H9 (cell line): ENCODE measurements around the gene ARHGAP15. TPM values are rescaled to one million over a fixed set of nuclear protein-coding genes. Genes with fewer than 3 reads are reported as not detected.

Source experiments
- DNase-seq: peaks from one replicate; pipeline ENCODE4 v3.0.0-alpha.2; 2017
- H2AFZ ChIP-seq: one replicate; pipeline ENCODE4 v1.6.1; 2013; ENCODE audit warnings: mild to moderate bottlenecking, low read length, control low read depth, moderate library complexity
- H2AK5ac ChIP-seq: 2 replicates; pipeline ENCODE4 v1.6.1; 2013; ENCODE audit warnings: low read length, control low read depth, mixed read lengths; ENCODE audit not compliant: insufficient read length
- H2BK120ac ChIP-seq: one replicate; pipeline ENCODE4 v1.6.1; 2013; ENCODE audit warnings: low read depth, mild to moderate bottlenecking, low read length, control low read depth, inconsistent platforms; ENCODE audit not compliant: poor library complexity, severe bottlenecking
- H2BK12ac ChIP-seq: 2 replicates; pipeline ENCODE4 v1.6.1; 2013; ENCODE audit warnings: low read length, control low read depth, mixed read lengths, low read depth; ENCODE audit not compliant: insufficient read length
- H2BK15ac ChIP-seq: 2 replicates; pipeline ENCODE4 v1.6.1; 2013; ENCODE audit warnings: low read depth, low read length, control low read depth
- H2BK20ac ChIP-seq: one replicate; pipeline ENCODE4 v1.6.1; 2013; ENCODE audit warnings: low read depth, mild to moderate bottlenecking, low read length, control low read depth, inconsistent platforms; ENCODE audit not compliant: poor library complexity, severe bottlenecking
- H2BK5ac ChIP-seq: 2 replicates; pipeline ENCODE4 v1.6.1; 2013; ENCODE audit warnings: low read length, control low read depth, mixed read lengths; ENCODE audit not compliant: insufficient read length
- H3K14ac ChIP-seq: 2 replicates; pipeline ENCODE4 v1.6.1; 2013; ENCODE audit warnings: low read length, control low read depth; ENCODE audit not compliant: insufficient read depth
- H3K18ac ChIP-seq: 2 replicates; pipeline ENCODE4 v1.6.1; 2013; ENCODE audit warnings: low read depth, mild to moderate bottlenecking, mixed read lengths, low read length, control low read depth; ENCODE audit not compliant: insufficient read length
- H3K23ac ChIP-seq: 2 replicates; pipeline ENCODE4 v1.6.1; 2013; ENCODE audit warnings: low read length, control low read depth, mixed read lengths, low read depth; ENCODE audit not compliant: insufficient read length
- H3K23me2 ChIP-seq: 2 replicates; pipeline ENCODE4 v1.6.1; 2013; ENCODE audit warnings: low read depth, mild to moderate bottlenecking, mixed read lengths, low read length, control low read depth; ENCODE audit not compliant: insufficient read length, poor library complexity, severe bottlenecking
- H3K27ac ChIP-seq: 2 replicates; pipeline ENCODE4 v1.5.1; 2013; ENCODE audit warnings: low read length, control low read depth, mixed read lengths, low read depth; ENCODE audit not compliant: insufficient read length
- H3K27me3 ChIP-seq: 2 replicates; pipeline ENCODE4 v1.6.1; 2013; ENCODE audit warnings: low read length, control low read depth, inconsistent platforms; ENCODE audit not compliant: insufficient read depth
- H3K4ac ChIP-seq: 2 replicates; pipeline ENCODE4 v1.6.1; 2013; ENCODE audit warnings: low read depth, mild to moderate bottlenecking, control low read depth, inconsistent platforms, low read length, moderate library complexity
- H3K4me1 ChIP-seq: 2 replicates; pipeline ENCODE4 v1.6.1; 2013; ENCODE audit warnings: low read length, control low read depth, inconsistent platforms; ENCODE audit not compliant: insufficient read depth
- H3K4me2 ChIP-seq: 2 replicates; pipeline ENCODE4 v1.6.1; 2013; ENCODE audit warnings: low read length, control low read depth, mixed read lengths; ENCODE audit not compliant: insufficient read length, insufficient read depth
- H3K56ac ChIP-seq: 2 replicates; pipeline ENCODE4 v1.6.1; 2013; ENCODE audit warnings: low read depth, mild to moderate bottlenecking, mixed read lengths, low read length, control low read depth; ENCODE audit not compliant: insufficient read length
- H3K79me1 ChIP-seq: 2 replicates; pipeline ENCODE4 v1.6.1; 2013; ENCODE audit warnings: low read depth, mild to moderate bottlenecking, moderate library complexity, low read length, control low read depth, inconsistent platforms; ENCODE audit not compliant: insufficient read depth, poor library complexity, severe bottlenecking
- H3K79me2 ChIP-seq: 2 replicates; pipeline ENCODE4 v1.6.1; 2013; ENCODE audit warnings: low read length, control low read depth, inconsistent platforms; ENCODE audit not compliant: insufficient read depth
- H3K9ac ChIP-seq: 2 replicates; pipeline ENCODE4 v1.6.1; 2013; ENCODE audit warnings: low read length, control low read depth, mixed read lengths; ENCODE audit not compliant: insufficient read length; ENCODE audit errors: extremely low read depth
- H3K9me3 ChIP-seq: one replicate; pipeline ENCODE4 v1.6.1; 2013; ENCODE audit warnings: low read depth, low read length, inconsistent platforms; ENCODE audit not compliant: control insufficient read depth
- H3T11ph ChIP-seq: one replicate; pipeline ENCODE4 v1.6.1; 2013; ENCODE audit warnings: mild to moderate bottlenecking, low read length, control low read depth, inconsistent platforms
- H4K20me1 ChIP-seq: one replicate; pipeline ENCODE4 v1.6.1; 2013; ENCODE audit not compliant: control insufficient read depth, insufficient read length, insufficient read depth
- H4K5ac ChIP-seq: 2 replicates; pipeline ENCODE4 v1.6.1; 2013; ENCODE audit warnings: low read depth, mild to moderate bottlenecking, mixed read lengths, low read length, control low read depth; ENCODE audit not compliant: insufficient read length
- H4K8ac ChIP-seq: replicated peaks from 2 replicates; pipeline ENCODE4 v1.6.1; 2013; ENCODE audit warnings: low read length, control low read depth, mixed read lengths, low read depth; ENCODE audit not compliant: insufficient read length
- H4K91ac ChIP-seq: 2 replicates; pipeline ENCODE4 v1.6.1; 2013; ENCODE audit warnings: low read depth, mild to moderate bottlenecking, moderate library complexity, mixed read lengths, low read length, control low read depth; ENCODE audit not compliant: insufficient read length
- H3K27ac Mint-ChIP-seq, 3 experiments: 2 replicates in 2 of 3; 3 replicates in 1 of 3; pipeline ENCODE4 v1.8.0; 2020 to 2021; ENCODE audit warnings: mixed read lengths in 3 of 3, mild to moderate bottlenecking in 1 of 3, moderate library complexity in 1 of 3
- H3K27me3 Mint-ChIP-seq: 2 replicates; pipeline ENCODE4 v1.8.0; 2021; ENCODE audit warnings: low read depth, mild to moderate bottlenecking, moderate library complexity, mixed read lengths
- H3K36me3 Mint-ChIP-seq, 3 experiments: 2 replicates in 2 of 3; 3 replicates in 1 of 3; pipeline ENCODE4 v1.8.0; 2020 to 2021; ENCODE audit warnings: low read depth in 3 of 3, mixed read lengths in 3 of 3; ENCODE audit not compliant: insufficient read depth in 1 of 3
- H3K4me1 Mint-ChIP-seq, 2 experiments: 2 replicates each; pipeline ENCODE4 v1.8.0; 2020; ENCODE audit warnings: mixed read lengths in 2 of 2
- H3K4me3 Mint-ChIP-seq, 2 experiments: 2 replicates in 1 of 2; 3 replicates in 1 of 2; pipeline ENCODE4 v1.8.0; 2020 to 2021; ENCODE audit warnings: mild to moderate bottlenecking in 2 of 2, mixed read lengths in 2 of 2, moderate library complexity in 1 of 2
- H3K9me3 Mint-ChIP-seq, 2 experiments: 2 replicates in 1 of 2; 3 replicates in 1 of 2; pipeline ENCODE4 v1.8.0; 2020; ENCODE audit warnings: mild to moderate bottlenecking in 2 of 2, mixed read lengths in 2 of 2, moderate library complexity in 1 of 2
- WGBS: extraction: QIAGEN DNeasy Blood & Tissue Kit; methylation state at CpG from one replicate; pipeline ENCODE4 v1.1.7; 2013; ENCODE audit warnings: missing lambda C conversion rate, low lambda C conversion rate, mixed read lengths; ENCODE audit not compliant: insufficient read length; ENCODE audit errors: extremely low coverage; 5-methylcytosine and 5-hydroxymethylcytosine counted together
- total RNA-seq: library from RNA; stranded (reverse); gene quantifications from 2 replicates; pipeline ENCODE4 v1.2.1, GENCODE V29; 2021
- TF ChIP-seq, protein P1 (sequence below): fragments of 200-600 bp; sonication (generic); conservative IDR thresholded peaks from 3 replicates; pipeline ENCODE4 v1.8.0; 2021; ENCODE audit warnings: antibody characterized with exemption, mild to moderate bottlenecking

Gene ARHGAP15
- total RNA-seq, 1 experiment from 2014 or later, result not detected

DNA sequence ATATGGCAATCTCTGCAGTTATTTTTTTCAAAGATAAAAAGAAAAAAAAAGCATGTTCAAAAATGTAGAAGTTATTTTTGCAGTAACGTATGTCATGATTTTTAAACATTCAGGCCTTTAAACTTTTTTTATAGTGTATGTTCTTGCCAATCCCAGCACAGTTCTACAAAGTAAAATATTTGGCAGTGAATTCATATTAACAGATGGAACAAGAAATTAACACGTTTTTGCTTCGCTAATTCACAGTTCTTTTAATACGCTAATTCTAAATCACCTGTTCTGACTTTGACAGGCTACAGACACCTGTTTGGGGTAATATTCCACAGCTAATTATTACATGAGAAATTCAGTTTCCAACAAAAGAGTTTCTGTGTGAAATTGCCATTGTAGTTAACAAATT, 183.2 kb downstream of the ARHGAP15 start:
- H3K36me3 Mint-ChIP-seq, result no peaks in the 10 kb centered on the region
- Histone ChIP-seq H4K5ac (no peak overlapping the region), H3K9ac (no peak overlapping the region), H3K23ac (no peak overlapping the region), H2BK5ac (no peak overlapping the region), H3K79me2 (no peaks in the 10 kb centered on the region), H3K14ac (no peak overlapping the region), H3K56ac (no peak overlapping the region), H4K8ac (no peak overlapping the region), H3K4me2 (no peak overlapping the region), H3K23me2 (no peaks in the 10 kb centered on the region), H3T11ph (no peak overlapping the region), H4K91ac (no peak overlapping the region), H4K20me1 (no peaks in the 10 kb centered on the region), H3K27ac (no peak overlapping the region), H2BK12ac (no peak overlapping the region), H3K79me1 (no peaks in the 10 kb centered on the region), H3K4me1 (no peaks in the 10 kb centered on the region), H3K18ac (no peak overlapping the region), H3K9me3 (no peaks in the 10 kb centered on the region), H2BK120ac (no peak overlapping the region), H2AK5ac (no peak overlapping the region), H2AFZ (no peak overlapping the region), H2BK15ac (no peak overlapping the region), H2BK20ac (no peak overlapping the region), H3K4ac (no peak overlapping the region), H3K27me3 (no peaks in the 10 kb centered on the region)
- H3K27me3 Mint-ChIP-seq, result no peaks in the 10 kb centered on the region
- no peaks in the 10 kb centered on the region for H3K9me3 Mint-ChIP-seq
- TF ChIP-seq, protein P1, sequence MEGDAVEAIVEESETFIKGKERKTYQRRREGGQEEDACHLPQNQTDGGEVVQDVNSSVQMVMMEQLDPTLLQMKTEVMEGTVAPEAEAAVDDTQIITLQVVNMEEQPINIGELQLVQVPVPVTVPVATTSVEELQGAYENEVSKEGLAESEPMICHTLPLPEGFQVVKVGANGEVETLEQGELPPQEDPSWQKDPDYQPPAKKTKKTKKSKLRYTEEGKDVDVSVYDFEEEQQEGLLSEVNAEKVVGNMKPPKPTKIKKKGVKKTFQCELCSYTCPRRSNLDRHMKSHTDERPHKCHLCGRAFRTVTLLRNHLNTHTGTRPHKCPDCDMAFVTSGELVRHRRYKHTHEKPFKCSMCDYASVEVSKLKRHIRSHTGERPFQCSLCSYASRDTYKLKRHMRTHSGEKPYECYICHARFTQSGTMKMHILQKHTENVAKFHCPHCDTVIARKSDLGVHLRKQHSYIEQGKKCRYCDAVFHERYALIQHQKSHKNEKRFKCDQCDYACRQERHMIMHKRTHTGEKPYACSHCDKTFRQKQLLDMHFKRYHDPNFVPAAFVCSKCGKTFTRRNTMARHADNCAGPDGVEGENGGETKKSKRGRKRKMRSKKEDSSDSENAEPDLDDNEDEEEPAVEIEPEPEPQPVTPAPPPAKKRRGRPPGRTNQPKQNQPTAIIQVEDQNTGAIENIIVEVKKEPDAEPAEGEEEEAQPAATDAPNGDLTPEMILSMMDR, result no peak
- H3K4me3 Mint-ChIP-seq, result no peak overlapping the region
- no CpG with 5 or more reads among the region's 4 CpGs for WGBS
- H3K27ac Mint-ChIP-seq, result no peak overlapping the region
- no peaks in the 10 kb centered on the region for H3K4me1 Mint-ChIP-seq
- DNase-seq, result no peak
